CMK (cell line): Measurements from ENCODE around the gene NRIP2.
"Not testable (repeated sequence)": the region's sequence is repeated elsewhere in the genome, so short reads cannot be mapped to it uniquely, and the experiment has no call there.

Experiments used
- DNase-seq: peaks from one replicate; pipeline ENCODE4 v3.0.0-alpha.2; 2010; ENCODE audit warnings: low read depth

The NRIP2 gene, protein sequence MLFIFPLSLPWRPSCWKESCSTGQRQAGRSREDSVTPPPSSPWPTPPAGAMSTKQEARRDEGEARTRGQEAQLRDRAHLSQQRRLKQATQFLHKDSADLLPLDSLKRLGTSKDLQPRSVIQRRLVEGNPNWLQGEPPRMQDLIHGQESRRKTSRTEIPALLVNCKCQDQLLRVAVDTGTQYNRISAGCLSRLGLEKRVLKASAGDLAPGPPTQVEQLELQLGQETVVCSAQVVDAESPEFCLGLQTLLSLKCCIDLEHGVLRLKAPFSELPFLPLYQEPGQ

DNA sequence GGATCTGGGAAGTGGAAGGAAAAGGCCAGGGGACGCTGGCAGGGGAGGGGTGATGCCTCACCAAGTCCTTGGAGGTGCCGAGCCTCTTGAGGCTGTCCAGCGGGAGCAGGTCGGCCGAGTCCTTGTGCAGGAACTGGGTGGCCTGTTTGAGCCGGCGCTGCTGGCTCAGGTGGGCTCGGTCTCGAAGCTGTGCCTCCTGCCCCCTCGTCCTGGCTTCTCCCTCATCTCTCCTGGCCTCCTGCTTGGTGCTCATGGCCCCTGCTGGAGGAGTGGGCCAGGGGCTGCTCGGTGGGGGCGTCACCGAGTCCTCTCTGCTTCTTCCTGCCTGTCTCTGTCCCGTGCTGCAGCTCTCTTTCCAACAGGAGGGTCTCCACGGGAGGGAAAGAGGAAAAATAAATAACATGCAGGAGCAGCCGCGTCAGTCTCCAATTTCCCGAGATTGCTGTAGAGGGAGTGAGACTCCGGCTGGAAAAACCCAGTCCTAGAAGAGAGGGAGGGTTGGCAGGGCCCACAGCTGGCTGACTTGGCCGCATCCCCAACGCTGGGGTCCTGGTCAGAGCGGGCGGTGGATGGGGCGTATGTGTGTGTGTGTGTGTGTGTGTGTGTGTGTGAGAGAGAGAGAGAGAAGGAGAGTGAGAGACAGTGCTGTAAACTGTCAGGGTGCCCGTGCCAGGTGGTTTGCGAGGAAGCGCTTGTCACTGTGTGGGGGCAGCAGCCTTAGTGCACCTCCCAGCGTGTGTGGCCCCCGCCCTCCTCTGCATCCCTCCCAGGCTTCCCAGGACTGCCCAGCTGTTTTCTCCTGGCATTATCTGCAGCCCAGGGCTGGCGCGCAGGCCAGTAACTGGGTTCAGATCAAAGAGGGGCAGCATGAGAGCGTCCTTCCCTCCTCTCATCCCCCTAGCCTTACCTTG lies at the start of gene NRIP2:
Gene NRIP2, minus strand, starts transcription at position 455 of the 911 bp plus-strand sequence. Its CDS starts 52 bp downstream, at position 403.
- no peak for DNase-seq

DNA sequence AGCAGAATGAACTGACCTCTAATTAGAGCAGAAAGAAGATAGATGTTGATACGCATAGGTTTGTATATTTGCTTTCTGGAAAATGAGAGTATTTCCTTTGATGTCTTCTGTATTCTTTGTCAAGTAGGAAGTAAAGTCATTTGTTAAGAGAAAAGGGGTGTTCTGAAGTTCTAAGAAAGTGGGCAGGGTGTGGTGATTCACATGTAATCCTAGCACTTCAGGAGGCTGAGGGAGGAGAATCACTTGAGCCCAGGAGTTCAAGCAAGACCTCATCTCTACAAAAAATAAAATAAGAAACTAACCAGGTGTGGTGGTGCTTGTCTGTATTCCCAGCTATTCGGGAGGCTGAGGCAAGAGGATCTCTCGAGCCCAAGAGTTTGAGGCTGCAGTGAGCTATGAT lies 45.0 kb upstream of the NRIP2 start:
- DNase-seq, result no peak

DNA sequence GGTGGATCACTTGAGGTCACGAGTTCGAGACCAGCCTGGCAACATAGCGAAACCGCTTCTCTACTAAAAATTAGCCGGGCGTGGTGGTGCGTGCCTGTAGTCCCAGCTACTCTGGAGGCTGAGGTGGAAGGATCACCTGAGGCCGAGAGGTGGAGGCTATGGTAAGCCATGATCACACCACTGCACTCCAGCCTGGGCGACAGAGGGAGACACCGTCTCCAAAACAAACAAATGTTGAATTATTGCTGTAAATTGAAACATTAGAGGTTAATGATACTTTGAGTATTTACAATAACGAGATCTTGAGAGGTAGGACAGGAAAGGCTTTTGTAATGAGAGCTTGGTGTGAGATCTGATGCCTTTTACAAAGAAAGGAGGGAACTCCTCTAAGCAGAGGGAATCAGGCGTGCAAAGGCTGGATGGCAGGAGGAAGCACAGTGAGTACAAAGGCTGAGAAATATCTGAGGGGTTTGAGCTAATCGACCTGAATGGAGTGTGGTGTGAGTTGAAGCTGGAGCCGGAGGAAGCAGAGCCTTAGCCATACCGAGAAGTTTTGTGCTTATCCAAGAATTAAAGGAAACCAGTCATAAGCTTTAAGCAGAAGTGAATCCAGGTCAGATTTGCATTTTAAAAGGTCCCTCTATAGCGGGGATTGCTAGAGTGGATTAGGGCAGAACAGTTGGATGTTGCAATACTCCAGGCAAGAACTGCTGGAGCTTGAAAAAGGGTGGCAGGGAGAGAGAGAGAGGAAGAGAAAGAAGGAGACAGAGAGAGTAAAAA lies 43.3 kb upstream of the NRIP2 start:
- no peak for DNase-seq

DNA sequence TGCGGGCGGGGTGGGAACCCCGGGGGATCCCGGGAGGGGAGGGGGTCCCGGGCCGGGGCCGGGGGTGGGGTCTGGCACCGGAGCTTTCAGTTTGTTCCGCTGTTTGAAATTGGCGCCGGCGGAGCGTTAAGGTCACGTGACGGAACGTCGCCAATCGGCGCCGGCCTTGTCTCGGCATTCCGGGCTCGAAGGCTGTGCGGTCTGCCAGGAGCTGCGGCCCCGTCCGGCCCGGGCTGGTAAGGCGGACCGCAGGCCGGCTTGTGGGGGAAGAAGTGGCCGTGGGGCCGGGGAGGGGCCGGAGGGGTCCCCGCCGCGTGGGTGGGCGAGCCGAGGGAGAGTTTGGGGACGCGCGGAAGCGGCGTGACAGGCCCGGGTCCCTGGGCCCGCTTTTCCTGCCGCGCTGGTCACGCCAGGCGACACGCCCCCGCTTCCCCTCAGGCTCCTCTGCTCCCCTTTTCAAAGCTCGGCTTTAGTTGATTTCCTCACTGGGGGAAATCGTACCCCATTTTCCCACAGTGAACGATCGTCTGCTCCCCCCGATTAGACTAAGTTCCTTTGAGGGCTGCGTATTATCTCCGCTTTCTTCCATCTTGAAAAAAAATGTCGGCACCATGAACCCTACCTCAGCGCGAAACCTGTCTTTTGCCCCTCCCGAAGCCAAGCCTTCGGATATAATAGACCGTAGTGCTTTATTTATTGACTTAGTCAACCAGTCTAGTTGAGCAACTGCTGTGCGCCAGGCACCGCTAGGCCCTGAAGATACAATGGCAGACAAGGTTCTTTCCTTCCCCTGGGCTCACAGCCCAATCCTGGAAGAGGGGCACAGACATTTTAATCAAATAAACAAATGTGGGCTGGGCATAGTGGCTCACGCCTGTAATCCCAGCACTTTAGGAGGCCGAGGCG lies 42.5 kb upstream of the NRIP2 start, which contains the start of the genes FOXM1 and RHNO1:
Gene FOXM1, minus strand, starts transcription at position 128 of the 906 bp plus-strand sequence. CDS start 2,696 bp downstream, outside the sequence.
Gene RHNO1, plus strand, starts transcription at position 177 of the 906 bp plus-strand sequence. CDS start 8,144 bp downstream, outside the sequence.
- peak; percentile 65 for DNase-seq

DNA sequence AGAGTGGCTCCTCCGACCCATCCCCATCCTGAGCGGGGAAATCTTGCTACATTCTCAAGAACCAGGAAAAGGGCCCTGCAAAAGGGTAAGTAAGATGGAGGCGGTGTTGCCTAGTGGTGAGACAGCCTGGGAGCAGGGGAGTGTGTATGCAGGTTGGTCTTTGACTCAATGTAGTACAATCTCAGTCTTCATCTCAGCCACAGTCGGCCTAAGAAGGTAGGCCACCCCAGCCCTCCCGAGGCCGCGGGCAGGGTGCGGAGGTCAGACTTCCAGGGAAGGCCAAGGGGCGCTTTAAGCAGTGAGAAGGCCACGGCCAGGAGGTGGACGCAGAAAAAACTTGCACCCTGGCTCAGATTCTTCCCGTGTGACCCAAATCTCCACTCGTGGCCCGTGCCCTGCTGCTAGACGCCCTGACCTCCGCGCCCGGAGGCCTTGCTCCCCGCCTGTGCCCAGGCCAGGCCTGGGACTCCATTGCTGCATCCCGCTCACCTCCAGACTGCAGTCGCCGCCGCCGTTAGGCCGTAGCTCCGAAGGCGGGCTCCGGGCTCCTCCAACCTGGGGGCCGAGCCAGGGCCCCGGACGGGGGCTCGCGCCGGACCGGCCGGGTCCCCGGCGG lies 41.7 kb upstream of the NRIP2 start:
- DNase-seq, result no peak

DNA sequence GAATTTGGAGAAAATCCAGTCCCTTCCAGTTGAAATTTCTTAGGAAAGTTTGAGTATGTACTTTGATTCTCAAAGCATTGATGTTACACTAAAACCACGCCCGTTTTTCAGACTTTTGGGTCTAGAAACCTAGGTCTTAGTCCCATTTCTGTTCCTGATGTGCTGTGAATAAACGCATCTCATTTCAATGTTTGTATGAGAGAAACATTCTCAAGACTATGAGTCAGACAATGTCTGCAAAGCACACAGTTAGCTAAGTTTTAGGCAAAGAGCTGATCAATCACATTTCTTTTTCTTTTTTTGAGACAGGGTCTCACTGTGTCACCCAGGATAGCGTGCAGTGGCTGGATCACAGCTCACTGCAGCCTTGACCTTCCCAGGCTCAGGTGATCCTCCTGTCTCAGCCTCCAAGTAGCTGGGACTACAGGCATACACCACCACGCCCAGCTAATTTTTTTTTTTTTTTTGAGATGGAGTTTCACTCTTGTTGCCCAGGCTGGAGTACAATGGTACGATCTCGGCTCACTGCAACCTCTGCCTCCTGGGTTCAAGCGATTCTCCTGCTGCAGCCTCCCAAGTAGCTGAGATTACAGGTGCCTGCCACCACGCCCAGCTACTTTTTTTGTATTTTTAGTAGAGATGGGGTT lies 34.3 kb upstream of the NRIP2 start:
- not testable (repeated sequence) for DNase-seq

DNA sequence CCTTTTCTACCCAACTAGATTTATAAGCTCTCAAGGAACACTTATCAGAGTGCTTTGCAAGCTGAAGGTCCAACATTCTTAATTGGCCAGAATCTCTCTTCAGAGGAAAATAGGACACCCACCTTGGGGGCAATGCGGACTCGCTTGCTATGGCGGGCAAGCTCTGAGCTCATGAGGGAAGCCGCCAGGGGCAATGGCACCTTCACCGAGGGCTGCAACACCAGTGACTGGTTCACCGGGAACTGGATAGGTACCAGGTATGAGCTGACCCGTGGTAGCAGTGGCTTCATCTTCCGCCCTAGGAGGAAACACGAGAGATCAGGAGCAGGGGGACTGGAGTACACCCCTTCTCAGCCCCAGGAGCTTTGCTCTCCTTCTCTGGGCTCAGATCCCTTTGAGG lies 29.4 kb upstream of the NRIP2 start:
- no peak for DNase-seq

DNA sequence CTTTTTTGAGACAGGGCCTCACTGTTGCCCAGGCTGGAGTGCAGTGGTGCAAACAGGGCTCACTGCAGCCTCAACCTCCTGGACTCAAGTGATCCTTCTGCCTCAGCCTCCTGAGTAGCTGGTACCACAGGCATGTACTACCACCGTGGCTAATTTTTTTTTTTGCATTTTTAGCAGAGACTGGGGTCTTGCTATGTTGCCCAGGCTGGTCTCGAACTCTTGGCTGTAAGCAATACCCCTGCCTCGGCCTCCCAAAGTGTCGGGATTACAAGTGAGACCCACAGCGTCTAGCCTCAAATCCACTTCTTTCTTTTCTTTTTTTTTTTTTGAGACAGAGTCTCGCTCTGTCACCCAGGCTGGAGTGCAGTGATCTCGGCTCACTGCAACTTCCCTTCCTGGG lies 28.6 kb upstream of the NRIP2 start:
- not testable (repeated sequence) for DNase-seq

DNA sequence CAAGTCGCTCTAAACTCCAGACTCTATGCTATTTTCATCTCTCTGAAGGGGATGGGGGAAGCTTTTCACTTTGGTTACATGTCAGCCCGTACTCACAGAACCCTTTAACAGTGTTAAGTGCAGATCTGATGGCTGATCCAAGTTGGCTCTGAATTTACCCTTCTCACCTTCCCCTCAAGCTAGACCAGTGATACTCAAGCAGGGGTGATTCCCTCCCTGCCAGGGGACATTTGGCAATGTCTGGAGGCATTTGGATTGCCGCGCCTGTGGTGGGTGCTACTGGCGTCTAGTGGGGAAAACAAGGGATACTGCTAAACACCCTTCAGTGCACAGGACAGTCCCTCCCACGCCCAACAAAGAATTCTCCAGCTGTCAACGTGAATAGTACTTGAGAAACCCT lies 28.0 kb upstream of the NRIP2 start:
- DNase-seq, result no peak

DNA sequence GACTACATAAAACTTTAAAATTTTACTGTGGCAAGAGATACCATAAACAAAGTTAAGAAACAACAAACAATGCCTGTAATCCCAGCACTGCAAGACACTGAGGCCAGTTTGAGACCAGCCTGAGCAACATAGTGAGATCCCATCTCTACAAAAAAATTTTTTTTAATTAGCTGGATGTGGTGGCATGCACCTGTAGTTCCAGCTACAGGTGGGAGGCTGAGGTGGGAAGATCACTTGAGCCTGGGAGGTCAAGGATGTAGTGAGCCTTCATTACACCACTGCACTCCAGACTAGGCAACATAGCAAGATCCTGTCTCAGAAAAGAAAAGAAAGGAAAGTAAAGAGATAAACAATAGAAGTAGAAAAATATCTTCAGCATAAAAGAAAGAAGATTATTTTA lies 25.3 kb upstream of the NRIP2 start:
- DNase-seq, result no peak

DNA sequence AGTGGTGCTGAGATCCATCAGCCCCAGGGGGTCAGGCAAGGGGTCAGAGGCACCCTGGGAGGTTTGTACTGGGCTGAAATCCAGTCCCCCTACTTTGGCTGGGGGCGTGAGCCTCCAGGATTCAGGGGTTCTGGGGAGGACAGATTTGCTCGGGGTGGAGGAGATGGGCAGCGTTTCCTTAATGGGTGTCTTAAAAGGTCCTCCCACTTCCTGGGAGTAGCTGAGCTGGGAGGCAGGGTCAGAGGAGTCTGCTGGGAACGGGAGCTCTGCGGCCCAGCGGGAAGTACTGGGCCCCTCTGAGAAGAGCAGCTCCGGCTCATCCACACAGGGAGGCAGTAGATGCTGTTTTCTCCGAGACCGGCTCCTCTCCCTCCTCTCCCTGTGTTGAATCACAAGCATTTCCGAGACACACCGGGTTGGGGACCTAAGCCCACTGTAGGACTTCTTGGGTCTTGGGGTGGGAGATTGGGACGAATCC lies 24.1 kb upstream of the NRIP2 start:
- DNase-seq, result no peak

DNA sequence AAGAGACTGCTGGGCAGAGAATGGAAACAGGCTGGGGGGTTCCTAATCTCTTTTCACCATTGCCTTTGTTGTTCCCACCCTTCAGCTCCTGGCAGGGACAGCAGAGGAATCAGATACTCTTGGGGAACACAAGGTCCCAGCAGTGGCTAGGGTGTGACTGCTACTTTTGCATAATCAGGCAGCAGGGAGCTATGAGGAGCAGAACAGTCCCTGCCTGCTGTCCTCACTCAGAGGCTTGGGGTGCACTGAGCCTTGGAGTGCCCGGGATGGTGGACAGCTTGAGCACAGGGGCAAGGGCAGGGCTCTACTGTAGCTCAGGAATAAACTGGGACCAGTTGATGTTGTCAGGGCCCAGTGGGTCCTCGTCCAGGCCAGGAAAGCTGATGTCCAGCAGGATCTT lies 23.5 kb upstream of the NRIP2 start:
- no peak for DNase-seq

DNA sequence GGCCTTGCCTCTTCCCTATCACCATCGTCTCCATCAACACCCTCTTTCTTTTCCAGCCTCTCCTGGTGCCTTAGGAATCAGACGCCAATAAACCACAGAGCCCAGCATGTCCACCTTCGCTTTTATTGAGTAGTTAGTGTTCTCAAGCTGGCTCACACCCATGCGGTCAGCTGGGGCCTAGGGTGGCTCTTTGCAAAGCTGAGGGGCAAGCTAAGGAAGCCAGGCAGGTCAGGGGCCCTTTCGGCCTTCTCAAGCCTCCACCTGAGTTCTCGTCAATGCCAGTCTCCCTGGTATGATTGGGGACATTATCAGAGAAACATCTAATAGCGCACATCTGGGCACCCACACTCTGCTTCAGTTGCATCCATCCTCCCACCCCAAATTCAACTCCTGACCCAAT lies 22.7 kb upstream of the NRIP2 start:
- DNase-seq, result no peak

DNA sequence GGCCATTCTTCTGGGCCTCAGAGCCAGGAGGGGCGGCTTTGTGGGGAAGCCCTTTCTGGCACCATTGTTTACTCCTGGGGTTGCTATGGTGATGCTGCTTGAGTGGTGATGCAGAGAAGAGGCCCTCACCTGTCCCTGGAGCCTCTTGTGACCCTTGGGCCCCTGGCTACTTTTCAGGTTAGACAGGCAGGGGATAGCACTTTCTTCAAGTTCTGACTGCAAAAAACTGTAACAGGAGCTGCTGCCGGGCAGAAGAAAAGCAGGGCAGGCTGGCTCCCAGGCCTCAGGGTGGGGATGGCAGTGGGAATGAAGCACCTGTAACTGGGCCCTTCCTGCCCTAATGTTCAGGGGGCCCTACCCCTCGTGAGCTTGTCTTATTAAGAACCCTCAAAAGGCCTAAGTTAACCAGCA lies 22.2 kb upstream of the NRIP2 start, which contains the start of gene TEX52:
Gene TEX52, minus strand, starts transcription at position 19 of the 411 bp plus-strand sequence. Its CDS starts 13 bp downstream, at position 6.
- no peak for DNase-seq

DNA sequence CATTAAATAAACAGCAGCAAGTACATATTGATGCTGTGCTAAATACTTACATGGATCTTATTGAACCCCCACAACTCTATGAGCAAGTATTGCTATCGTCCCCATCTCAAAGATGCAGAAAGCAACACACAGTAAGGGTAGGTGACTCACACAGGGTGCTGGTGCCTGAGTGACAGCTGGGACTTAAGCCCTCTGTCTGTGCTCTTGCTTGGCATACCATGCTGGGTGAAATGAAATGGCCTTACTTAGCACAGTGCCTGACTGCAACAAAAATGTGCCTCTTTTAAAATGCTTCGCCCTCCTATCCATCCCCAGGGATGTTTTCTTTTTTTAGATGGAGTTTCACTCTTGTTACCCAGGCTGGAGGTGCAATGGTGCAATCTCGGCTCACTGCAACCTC lies 21.2 kb upstream of the NRIP2 start:
- no peak for DNase-seq

DNA sequence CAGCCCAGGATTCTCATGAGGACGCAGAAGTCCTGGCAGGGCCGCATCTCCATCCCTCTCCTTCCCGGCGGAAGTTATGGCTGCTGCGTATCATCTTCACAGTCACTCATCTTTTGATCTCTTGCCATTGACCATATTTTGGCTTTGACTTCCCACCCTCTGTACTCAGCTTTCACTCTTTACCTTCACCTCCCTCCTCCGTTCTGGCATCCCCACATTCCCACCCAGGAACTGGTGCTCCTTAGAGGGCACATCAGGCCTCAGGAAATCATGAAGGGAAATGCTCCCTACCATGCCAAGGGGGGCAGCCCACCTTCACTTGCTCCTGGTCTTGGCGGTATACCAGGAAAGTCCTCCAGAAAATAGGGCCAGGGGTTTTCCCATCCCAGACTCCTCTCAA lies 20.7 kb upstream of the NRIP2 start:
- no peak for DNase-seq

DNA sequence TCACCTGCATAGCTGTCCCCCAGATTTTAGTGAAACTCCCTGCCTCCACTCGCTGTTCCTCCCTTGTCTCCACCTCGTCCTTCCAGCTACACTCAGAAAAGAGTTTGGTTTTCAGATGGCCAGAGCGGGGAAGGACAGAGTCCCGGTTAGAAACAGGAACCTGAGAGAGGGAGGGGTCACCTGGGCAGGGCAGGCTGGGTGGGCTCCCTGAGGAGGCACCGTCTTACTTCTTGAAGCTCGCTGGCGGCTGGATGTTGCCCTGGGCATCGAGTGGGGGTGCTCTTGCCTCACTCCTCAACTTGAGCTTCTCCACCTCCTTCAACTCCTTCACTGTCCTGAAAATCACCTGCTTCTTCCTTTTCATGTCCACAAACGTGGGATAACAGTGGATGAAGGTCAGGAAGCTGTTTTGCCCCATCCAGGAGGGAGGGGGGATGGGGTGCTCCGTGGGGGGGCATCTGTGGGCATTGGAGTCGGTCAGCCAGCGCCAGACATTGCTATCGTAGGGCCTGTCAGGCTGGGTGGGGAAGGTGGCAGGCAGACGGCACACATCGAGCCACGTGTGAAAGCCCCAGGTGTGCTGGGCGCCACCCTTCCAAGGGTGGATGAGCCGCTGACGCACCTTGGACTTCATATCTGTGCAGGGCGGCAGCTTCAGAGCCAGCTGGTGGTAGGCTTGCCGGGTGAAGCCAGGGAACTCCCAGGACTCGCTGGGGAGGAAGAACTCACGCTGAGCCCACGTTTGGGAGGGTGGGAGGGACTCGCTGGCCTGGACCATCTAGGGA lies 20.0 kb upstream of the NRIP2 start:
- DNase-seq, result no peak

DNA sequence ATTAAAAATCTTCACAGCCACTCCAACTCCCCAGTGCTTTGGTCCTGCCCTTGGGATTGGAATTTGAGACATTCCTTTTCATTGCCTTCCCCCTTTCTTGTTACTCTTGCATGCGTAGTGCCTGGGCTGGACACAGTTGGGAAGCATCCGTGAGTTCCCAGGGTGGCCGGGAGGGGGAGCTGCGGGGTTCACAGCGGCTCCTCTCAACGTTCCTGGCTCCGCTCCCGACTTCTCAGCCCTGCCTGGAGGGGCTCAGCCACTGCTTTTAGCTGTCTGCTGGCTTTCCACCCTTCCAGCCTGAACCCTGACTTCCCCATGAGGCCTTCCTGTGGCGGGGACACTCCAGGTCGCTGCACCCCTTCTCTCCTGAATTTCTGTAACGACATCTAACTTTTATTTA lies 18.8 kb upstream of the NRIP2 start:
- DNase-seq, result no peak

DNA sequence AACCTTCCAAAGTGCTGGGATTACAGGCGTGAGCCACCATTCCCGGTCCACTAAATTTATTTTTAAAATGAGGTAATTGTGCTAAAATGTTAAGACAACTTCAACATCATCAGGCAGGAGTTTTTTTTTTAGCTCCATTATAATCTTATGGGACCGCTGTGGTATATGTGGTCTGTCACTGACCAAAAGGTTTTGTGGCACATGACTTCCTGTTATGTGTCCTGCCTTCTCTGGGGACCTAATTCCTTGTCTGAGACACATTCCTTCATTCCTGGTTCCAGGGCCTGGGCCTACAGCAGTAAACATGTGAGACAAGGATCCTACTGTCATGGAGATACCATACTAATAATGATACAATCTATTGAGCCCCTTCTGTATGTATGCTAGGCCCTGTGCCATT lies 17.1 kb upstream of the NRIP2 start:
- DNase-seq, result no peak
